MM.1S (cell line): ENCODE data around the gene FLII.

Experiments used
- CTCF ChIP-seq: fragments of 300-600 bp; sonication (generic); IDR thresholded peaks from 2 replicates; pipeline ENCODE4 v1.5.1; 2016; ENCODE audit warnings: antibody characterized with exemption, low read length, mixed read lengths
- EZH2 ChIP-seq: fragments of 300-600 bp; sonication (generic); optimal IDR thresholded peaks from 2 replicates; pipeline ENCODE3; 2017; ENCODE audit warnings: low read depth, mild to moderate bottlenecking, antibody characterized with exemption, low read length, mixed read lengths
- EZH2phosphoT487 ChIP-seq: fragments of 300-600 bp; sonication (generic); IDR thresholded peaks from 2 replicates; pipeline ENCODE4 v1.6.1; 2018; ENCODE audit warnings: antibody characterized with exemption, low read length

- TF ChIP-seq CTCF: no peak
- no peak for TF ChIP-seq EZH2
- no peak for TF ChIP-seq EZH2phosphoT487
Measured at GRCh38 chr17:18228176-18228682, 30.3 kb downstream of the FLII start.
